ENCODE results near the gene NKAIN2.

DNA sequence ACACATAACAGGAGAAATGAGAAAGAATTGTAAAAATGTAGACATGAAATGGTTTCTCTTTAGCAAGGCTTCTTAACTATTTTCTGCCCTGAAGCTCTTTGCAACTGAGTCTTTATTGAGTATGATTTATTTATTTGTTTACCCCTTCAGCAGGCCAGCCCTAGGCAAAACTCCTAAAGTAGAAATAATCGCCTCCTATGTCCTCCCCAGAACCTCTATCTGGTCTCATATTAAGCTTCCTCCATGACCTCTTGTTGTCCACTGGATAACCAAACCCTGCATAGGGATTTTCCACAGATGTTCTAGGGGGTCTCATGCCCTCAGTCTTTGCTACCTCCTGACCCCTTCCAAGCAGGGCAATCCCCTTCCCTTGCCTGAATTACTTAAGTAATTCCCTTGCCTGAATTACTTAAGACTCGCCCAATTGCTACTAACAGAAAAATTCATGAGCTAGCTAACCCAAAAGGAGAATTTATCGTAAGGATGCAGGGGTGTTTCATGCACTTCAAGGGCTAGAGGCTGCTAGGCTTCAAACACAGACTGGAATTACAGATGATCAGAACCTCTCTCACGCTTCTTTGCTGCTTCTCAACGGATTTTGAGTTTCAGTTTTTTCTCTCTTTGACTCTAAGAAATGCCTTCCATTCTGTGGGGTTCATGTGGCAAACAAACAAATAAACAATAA, 732.6 kb downstream of the NKAIN2 start:
- TF ChIP-seq, protein P1, sequence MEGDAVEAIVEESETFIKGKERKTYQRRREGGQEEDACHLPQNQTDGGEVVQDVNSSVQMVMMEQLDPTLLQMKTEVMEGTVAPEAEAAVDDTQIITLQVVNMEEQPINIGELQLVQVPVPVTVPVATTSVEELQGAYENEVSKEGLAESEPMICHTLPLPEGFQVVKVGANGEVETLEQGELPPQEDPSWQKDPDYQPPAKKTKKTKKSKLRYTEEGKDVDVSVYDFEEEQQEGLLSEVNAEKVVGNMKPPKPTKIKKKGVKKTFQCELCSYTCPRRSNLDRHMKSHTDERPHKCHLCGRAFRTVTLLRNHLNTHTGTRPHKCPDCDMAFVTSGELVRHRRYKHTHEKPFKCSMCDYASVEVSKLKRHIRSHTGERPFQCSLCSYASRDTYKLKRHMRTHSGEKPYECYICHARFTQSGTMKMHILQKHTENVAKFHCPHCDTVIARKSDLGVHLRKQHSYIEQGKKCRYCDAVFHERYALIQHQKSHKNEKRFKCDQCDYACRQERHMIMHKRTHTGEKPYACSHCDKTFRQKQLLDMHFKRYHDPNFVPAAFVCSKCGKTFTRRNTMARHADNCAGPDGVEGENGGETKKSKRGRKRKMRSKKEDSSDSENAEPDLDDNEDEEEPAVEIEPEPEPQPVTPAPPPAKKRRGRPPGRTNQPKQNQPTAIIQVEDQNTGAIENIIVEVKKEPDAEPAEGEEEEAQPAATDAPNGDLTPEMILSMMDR (IDR thresholded peaks at IDR 0.05): no peak
- no peak for TF ChIP-seq POLR2A (IDR thresholded peaks at IDR 0.05)

All from thyroid gland (tissue), 4 donors.